ENCODE measurements around the gene CASZ1.

DNA sequence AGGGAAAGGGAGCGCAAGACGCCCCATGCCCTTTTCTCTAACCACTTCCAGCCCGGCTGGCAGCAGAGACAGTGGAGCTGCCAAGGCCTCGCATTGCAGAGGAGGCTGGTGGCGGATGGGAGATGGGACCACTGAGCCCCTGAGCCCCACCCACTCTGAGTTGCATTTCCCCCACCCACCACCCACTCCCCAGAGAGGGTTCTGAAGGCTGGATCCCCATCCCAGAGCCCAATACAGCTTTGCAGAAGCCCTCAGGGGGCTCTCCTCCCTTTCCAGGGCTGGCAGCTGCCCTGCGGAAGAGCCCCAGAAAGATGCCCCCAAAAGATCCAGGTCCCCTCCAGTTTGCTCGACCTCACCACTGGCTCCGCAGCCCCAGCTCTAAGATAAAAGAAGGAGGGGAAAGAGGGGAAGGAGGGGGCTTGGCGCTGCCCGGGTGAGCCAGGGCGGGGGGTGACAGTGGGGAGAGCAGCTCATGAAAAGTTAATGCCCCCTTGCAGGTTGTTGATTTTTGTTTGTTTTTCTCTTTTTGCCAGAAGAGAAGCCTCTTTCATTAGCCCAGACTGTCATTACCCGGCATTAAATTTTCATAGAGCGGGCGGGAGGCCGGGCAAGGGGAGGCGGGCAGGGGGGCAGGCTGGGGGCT is 38.4 kb upstream of the CASZ1 start:
- TF ChIP-seq FOS (IDR thresholded peaks at IDR 0.05; ENCODE audit: borderline replicate concordance, extremely low read depth, insufficient read length) (no peak), POLR2A (IDR thresholded peaks at IDR 0.05; ENCODE audit: low read depth, low read length) (no peak), RFX5 (IDR thresholded peaks at IDR 0.05; ENCODE audit: low read depth, low read length) (no peak), POLR2AphosphoS5 (IDR thresholded peaks at IDR 0.05; ENCODE audit: low read length) (no peak), SUZ12 (IDR thresholded peaks at IDR 0.05; ENCODE audit: unreplicated experiment) (no peak), MYC (IDR thresholded peaks at IDR 0.05; ENCODE audit: insufficient read depth, insufficient read length, insufficient replicate concordance, low read length, severe bottlenecking) (no peak), RCOR1 (conservative IDR thresholded peaks at IDR 0.05; ENCODE audit: low read depth, low read length) (no peak), EZH2 (IDR thresholded peaks at IDR 0.05; ENCODE audit: borderline replicate concordance, control insufficient read depth, low read depth, low read length) (no peak), EP300 (IDR thresholded peaks at IDR 0.05; ENCODE audit: borderline replicate concordance in 1 of 2, control insufficient read depth in 1 of 2, low read depth in 2 of 2, low read length in 2 of 2) (no peak), YY1 (IDR thresholded peaks at IDR 0.05; ENCODE audit: low read depth, low read length) (no peak)
- TF ChIP-seq, protein P1, sequence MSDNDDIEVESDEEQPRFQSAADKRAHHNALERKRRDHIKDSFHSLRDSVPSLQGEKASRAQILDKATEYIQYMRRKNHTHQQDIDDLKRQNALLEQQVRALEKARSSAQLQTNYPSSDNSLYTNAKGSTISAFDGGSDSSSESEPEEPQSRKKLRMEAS (IDR thresholded peaks at IDR 0.05; ENCODE audit: low read depth, low read length): no peak
- TF ChIP-seq, protein P2, sequence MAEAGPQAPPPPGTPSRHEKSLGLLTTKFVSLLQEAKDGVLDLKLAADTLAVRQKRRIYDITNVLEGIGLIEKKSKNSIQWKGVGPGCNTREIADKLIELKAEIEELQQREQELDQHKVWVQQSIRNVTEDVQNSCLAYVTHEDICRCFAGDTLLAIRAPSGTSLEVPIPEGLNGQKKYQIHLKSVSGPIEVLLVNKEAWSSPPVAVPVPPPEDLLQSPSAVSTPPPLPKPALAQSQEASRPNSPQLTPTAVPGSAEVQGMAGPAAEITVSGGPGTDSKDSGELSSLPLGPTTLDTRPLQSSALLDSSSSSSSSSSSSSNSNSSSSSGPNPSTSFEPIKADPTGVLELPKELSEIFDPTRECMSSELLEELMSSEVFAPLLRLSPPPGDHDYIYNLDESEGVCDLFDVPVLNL (IDR thresholded peaks at IDR 0.05; ENCODE audit: low read depth, low read length): no peak
- TF ChIP-seq, protein P3, sequence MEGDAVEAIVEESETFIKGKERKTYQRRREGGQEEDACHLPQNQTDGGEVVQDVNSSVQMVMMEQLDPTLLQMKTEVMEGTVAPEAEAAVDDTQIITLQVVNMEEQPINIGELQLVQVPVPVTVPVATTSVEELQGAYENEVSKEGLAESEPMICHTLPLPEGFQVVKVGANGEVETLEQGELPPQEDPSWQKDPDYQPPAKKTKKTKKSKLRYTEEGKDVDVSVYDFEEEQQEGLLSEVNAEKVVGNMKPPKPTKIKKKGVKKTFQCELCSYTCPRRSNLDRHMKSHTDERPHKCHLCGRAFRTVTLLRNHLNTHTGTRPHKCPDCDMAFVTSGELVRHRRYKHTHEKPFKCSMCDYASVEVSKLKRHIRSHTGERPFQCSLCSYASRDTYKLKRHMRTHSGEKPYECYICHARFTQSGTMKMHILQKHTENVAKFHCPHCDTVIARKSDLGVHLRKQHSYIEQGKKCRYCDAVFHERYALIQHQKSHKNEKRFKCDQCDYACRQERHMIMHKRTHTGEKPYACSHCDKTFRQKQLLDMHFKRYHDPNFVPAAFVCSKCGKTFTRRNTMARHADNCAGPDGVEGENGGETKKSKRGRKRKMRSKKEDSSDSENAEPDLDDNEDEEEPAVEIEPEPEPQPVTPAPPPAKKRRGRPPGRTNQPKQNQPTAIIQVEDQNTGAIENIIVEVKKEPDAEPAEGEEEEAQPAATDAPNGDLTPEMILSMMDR (IDR thresholded peaks at IDR 0.05 in 2 of 3, conservative IDR thresholded peaks at IDR 0.05 in 1 of 3; ENCODE audit: control insufficient read depth in 2 of 3, extremely low read depth in 1 of 3, insufficient read depth in 1 of 3, low read depth in 3 of 3, low read length in 3 of 3): no peak
